Measurements from ENCODE around the gene PYM1.
"Not testable (repeated sequence)": the region's sequence is repeated elsewhere in the genome, so short reads cannot be mapped to it uniquely, and the experiment has no call there.

PYM1 gene

GRCh38 chr12:55929306-55929791, 1.7 kb upstream of the PYM1 start:
- no peak overlapping the region for H3K27ac ChIP-seq

GRCh38 chr12:55926738-55927587, 731 bp downstream of the PYM1 start:
- peak; percentile 91 for DNase-seq
- Histone ChIP-seq H3K27ac (peak overlapping the region; percentile 88), H3K9me3 (ENCODE audit: severe bottlenecking) (no peaks in the 10 kb centered on the region), H3K4me3 (ENCODE audit: low read depth, low read length) (peak overlapping the region; percentile 79), H3K36me3 (peaks cover 13% of the 10 kb centered on the region; the same call in 1 of the 2 replicates), H3K27me3 (ENCODE audit: insufficient read depth, low read depth, severe bottlenecking) (no peaks in the 10 kb centered on the region)
- TF ChIP-seq CTCF (IDR thresholded peaks at IDR 0.05; ENCODE audit: low read depth, low read length): peak; percentile 72

More at GRCh38 chr12:55929306-55929791, 1.7 kb upstream of the PYM1 start:
- H3K36me3 ChIP-seq: peaks cover 6% of the 10 kb centered on the region; the same call in 1 of the 2 replicates
- H3K27me3 ChIP-seq (ENCODE audit: insufficient read depth, low read depth, severe bottlenecking): no peaks in the 10 kb centered on the region
- no peak overlapping the region for H3K4me3 ChIP-seq (ENCODE audit: low read depth, low read length)
- no peaks in the 10 kb centered on the region for H3K9me3 ChIP-seq (ENCODE audit: severe bottlenecking)
- DNase-seq: no peak
- no peak for TF ChIP-seq CTCF (IDR thresholded peaks at IDR 0.05; ENCODE audit: low read depth, low read length)

GRCh38 chr12:55925870-55926737, 1.6 kb downstream of the PYM1 start:
- no peaks in the 10 kb centered on the region for H3K27me3 ChIP-seq (ENCODE audit: insufficient read depth, low read depth, severe bottlenecking)
- H3K4me3 ChIP-seq (ENCODE audit: low read depth, low read length): peak overlapping the region; percentile 79
- no peaks in the 10 kb centered on the region for H3K9me3 ChIP-seq (ENCODE audit: severe bottlenecking)
- TF ChIP-seq CTCF (IDR thresholded peaks at IDR 0.05; ENCODE audit: low read depth, low read length): no peak
- H3K27ac ChIP-seq: peak overlapping the region; percentile 88
- DNase-seq: no peak
- peaks cover 15% of the 10 kb centered on the region for H3K36me3 ChIP-seq

- Histone ChIP-seq H3K36me3 (peaks cover 17% of the 10 kb centered on the region), H3K27ac (no peak overlapping the region), H3K27me3 (ENCODE audit: insufficient read depth, low read depth, severe bottlenecking) (no peaks in the 10 kb centered on the region), H3K4me3 (ENCODE audit: low read depth, low read length) (no peak overlapping the region), H3K9me3 (ENCODE audit: severe bottlenecking) (no peaks in the 10 kb centered on the region)
- no peak for DNase-seq
- no peak for TF ChIP-seq CTCF (IDR thresholded peaks at IDR 0.05; ENCODE audit: low read depth, low read length)
Measured at GRCh38 chr12:55925371-55925770, 2.3 kb downstream of the PYM1 start.

- H3K27ac ChIP-seq; H3K4me3 ChIP-seq (ENCODE audit: low read depth, low read length); H3K9me3 ChIP-seq (ENCODE audit: severe bottlenecking); DNase-seq; H3K27me3 ChIP-seq (ENCODE audit: insufficient read depth, low read depth, severe bottlenecking): not testable (repeated sequence)
- peaks cover 17% of the 10 kb centered on the region for H3K36me3 ChIP-seq
Measured at GRCh38 chr12:55923648-55924047, 4.0 kb downstream of the PYM1 start.

- H3K4me3 ChIP-seq (ENCODE audit: low read depth, low read length): no peak overlapping the region
- TF ChIP-seq CTCF (IDR thresholded peaks at IDR 0.05; ENCODE audit: low read depth, low read length): no peak
- peaks cover 17% of the 10 kb centered on the region for H3K36me3 ChIP-seq
- no peaks in the 10 kb centered on the region for H3K27me3 ChIP-seq (ENCODE audit: insufficient read depth, low read depth, severe bottlenecking)
- no peak overlapping the region for H3K27ac ChIP-seq
- H3K9me3 ChIP-seq (ENCODE audit: severe bottlenecking): no peaks in the 10 kb centered on the region
- DNase-seq: no peak
Measured at GRCh38 chr12:55922126-55922525, 5.6 kb downstream of the PYM1 start.

- DNase-seq; H3K27ac ChIP-seq; H3K27me3 ChIP-seq (ENCODE audit: insufficient read depth, low read depth, severe bottlenecking); H3K4me3 ChIP-seq (ENCODE audit: low read depth, low read length); H3K9me3 ChIP-seq (ENCODE audit: severe bottlenecking): not testable (repeated sequence)
- H3K36me3 ChIP-seq: peaks cover 11% of the 10 kb centered on the region
Measured at GRCh38 chr12:55919032-55919431, 8.7 kb downstream of the PYM1 start.

Data from WERI-Rb-1 (cell line).